ENCODE data around the gene IL6ST.

DNA sequence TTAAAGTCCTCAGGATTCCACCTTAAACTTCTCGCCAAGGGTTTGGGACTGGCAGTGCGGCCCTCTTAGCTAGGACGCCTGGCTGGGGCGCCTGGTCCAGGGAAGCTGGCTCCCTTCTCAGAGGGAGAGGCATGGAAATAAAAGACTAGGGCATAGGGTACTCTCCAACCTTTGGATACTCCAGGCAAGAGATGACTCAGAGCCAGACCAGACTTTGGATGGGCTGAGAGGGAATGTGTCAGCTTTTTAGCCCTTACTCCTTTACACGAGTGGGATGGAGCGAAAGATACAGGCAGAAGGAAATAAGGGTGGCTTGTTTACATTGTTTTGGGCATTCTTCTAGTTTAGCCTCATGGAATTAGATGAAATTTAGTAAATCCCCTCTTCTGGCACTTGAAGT, 95.4 kb downstream of the IL6ST start:
- TF ChIP-seq CTCF (conservative IDR thresholded peaks at IDR 0.05 in 1 of 2, IDR thresholded peaks at IDR 0.05 in 1 of 2; ENCODE audit: low read depth in 1 of 2, low read length in 2 of 2) (no peak), EZH2 (IDR thresholded peaks at IDR 0.05; ENCODE audit: low read length, missing control alignments) (no peak)

All from fibroblast of lung (primary cell).